ENCODE measurements around the gene LHX5. TPM values are rescaled to one million over a fixed set of nuclear protein-coding genes. Genes with fewer than 3 reads are reported as not detected.

The LHX5 gene
- total RNA-seq, 4 donors from 2014 or later: not detected

GRCh38 chr12:113439301-113439597, 32.4 kb downstream of the LHX5 start:
- WGBS, 2 donors (ENCODE audit: low coverage in 1 of 2): 37 to 70% methylated on average over 3 to 4 of the region's 4 CpGs
- Histone ChIP-seq H3K4me1 (no peaks in the 10 kb centered on the region), H3K9me3 (no peaks in the 10 kb centered on the region), H3K36me3 (no peaks in the 10 kb centered on the region), H3K27me3 (no peaks in the 10 kb centered on the region), H3K27ac (no peak overlapping the region), H3K4me3 (no peak overlapping the region)
- in situ Hi-C loops (cut with MboI; ENCODE audit: low pct_ligation_motif_present in 1 of 4, low pct_unique_long_range_greater_than_20kb in 1 of 4, low sequenced_read_pairs in 3 of 4) (loop anchor here in 2 of 4 donors (10.0 to 25.0 kb wide), 2 partner anchors 244 to 473 kb away; no protein-coding TSS in a partner anchor), intact Hi-C loops (cut with DNase I; ENCODE audit: low total_unique reads) (no loop called here)
- DNase-seq: no peak
- TF ChIP-seq EP300 (IDR thresholded peaks at IDR 0.05; ENCODE audit: low read depth) (no peak), POLR2AphosphoS5 (IDR thresholded peaks at IDR 0.05) (no peak), POLR2A (IDR thresholded peaks at IDR 0.05) (no peak), CTCF (IDR thresholded peaks at IDR 0.05) (no peak)

- H3K9me3 ChIP-seq: no peaks in the 10 kb centered on the region
- no peaks in the 10 kb centered on the region for H3K27me3 ChIP-seq
- 69 to 73% methylated on average over 3 to 4 of the region's 4 CpGs for WGBS, 2 donors (ENCODE audit: low coverage in 1 of 2)
- H3K4me1 ChIP-seq: no peaks in the 10 kb centered on the region
- no peaks in the 10 kb centered on the region for H3K36me3 ChIP-seq
- intact Hi-C loops (cut with DNase I; ENCODE audit: low total_unique reads) (no loop called here), in situ Hi-C loops (cut with MboI; ENCODE audit: low pct_ligation_motif_present in 1 of 4, low pct_unique_long_range_greater_than_20kb in 1 of 4, low sequenced_read_pairs in 3 of 4) (loop anchor here in 2 of 4 donors (10.0 to 25.0 kb wide), 2 partner anchors 244 to 474 kb away; no protein-coding TSS in a partner anchor)
- H3K27ac ChIP-seq: no peak overlapping the region
- no peak for DNase-seq
- H3K4me3 ChIP-seq: no peak overlapping the region
- no peak for TF ChIP-seq POLR2A (IDR thresholded peaks at IDR 0.05)
- no peak for TF ChIP-seq CTCF (IDR thresholded peaks at IDR 0.05)
- no peak for TF ChIP-seq EP300 (IDR thresholded peaks at IDR 0.05; ENCODE audit: low read depth)
- TF ChIP-seq POLR2AphosphoS5 (IDR thresholded peaks at IDR 0.05): no peak
These were observed 33.0 kb downstream of the LHX5 start for GRCh38 chr12:113438523-113439300.

- intact Hi-C loops (cut with DNase I; ENCODE audit: low total_unique reads) (no loop called here), in situ Hi-C loops (cut with MboI; ENCODE audit: low pct_ligation_motif_present in 1 of 4, low pct_unique_long_range_greater_than_20kb in 1 of 4, low sequenced_read_pairs in 3 of 4) (loop anchor here in 2 of 4 donors (10.0 to 25.0 kb wide), 2 partner anchors 243 to 475 kb away; no protein-coding TSS in a partner anchor)
- TF ChIP-seq POLR2A (IDR thresholded peaks at IDR 0.05) (no peak), EP300 (IDR thresholded peaks at IDR 0.05; ENCODE audit: low read depth) (no peak), CTCF (IDR thresholded peaks at IDR 0.05) (no peak), POLR2AphosphoS5 (IDR thresholded peaks at IDR 0.05) (no peak)
- H3K27ac ChIP-seq: no peak overlapping the region
- H3K9me3 ChIP-seq: no peaks in the 10 kb centered on the region
- no peaks in the 10 kb centered on the region for H3K27me3 ChIP-seq
- H3K4me1 ChIP-seq: no peaks in the 10 kb centered on the region
- DNase-seq: no peak
- H3K4me3 ChIP-seq: no peak overlapping the region
- no peaks in the 10 kb centered on the region for H3K36me3 ChIP-seq
- whole genome bisulfite sequencing, 2 donors (ENCODE audit: low coverage in 1 of 2): 64 to 72% methylated on average over 3 to 8 of the region's 9 CpGs
These were observed 34.0 kb downstream of the LHX5 start for GRCh38 chr12:113437729-113438100.

GRCh38 chr12:113436993-113437728, 34.5 kb downstream of the LHX5 start:
- Histone ChIP-seq H3K4me1 (no peaks in the 10 kb centered on the region), H3K4me3 (no peak overlapping the region), H3K9me3 (no peaks in the 10 kb centered on the region), H3K27me3 (no peaks in the 10 kb centered on the region), H3K27ac (no peak overlapping the region), H3K36me3 (no peaks in the 10 kb centered on the region)
- intact Hi-C loops (cut with DNase I; ENCODE audit: low total_unique reads) (no loop called here), in situ Hi-C loops (cut with MboI; ENCODE audit: low pct_ligation_motif_present in 1 of 4, low pct_unique_long_range_greater_than_20kb in 1 of 4, low sequenced_read_pairs in 3 of 4) (loop anchor here in 2 of 4 donors (10.0 to 25.0 kb wide), 2 partner anchors 242 to 475 kb away; no protein-coding TSS in a partner anchor)
- no peak for DNase-seq
- 70 to 81% methylated on average over 4 to 6 of the region's 6 CpGs for WGBS, 2 donors (ENCODE audit: low coverage in 1 of 2)
- no peak for TF ChIP-seq EP300 (IDR thresholded peaks at IDR 0.05; ENCODE audit: low read depth)
- no peak for TF ChIP-seq POLR2A (IDR thresholded peaks at IDR 0.05)
- no peak for TF ChIP-seq CTCF (IDR thresholded peaks at IDR 0.05)
- TF ChIP-seq POLR2AphosphoS5 (IDR thresholded peaks at IDR 0.05): no peak

All from transverse colon (tissue), 4 donors.